Measurements from ENCODE around the gene APC.

DNA sequence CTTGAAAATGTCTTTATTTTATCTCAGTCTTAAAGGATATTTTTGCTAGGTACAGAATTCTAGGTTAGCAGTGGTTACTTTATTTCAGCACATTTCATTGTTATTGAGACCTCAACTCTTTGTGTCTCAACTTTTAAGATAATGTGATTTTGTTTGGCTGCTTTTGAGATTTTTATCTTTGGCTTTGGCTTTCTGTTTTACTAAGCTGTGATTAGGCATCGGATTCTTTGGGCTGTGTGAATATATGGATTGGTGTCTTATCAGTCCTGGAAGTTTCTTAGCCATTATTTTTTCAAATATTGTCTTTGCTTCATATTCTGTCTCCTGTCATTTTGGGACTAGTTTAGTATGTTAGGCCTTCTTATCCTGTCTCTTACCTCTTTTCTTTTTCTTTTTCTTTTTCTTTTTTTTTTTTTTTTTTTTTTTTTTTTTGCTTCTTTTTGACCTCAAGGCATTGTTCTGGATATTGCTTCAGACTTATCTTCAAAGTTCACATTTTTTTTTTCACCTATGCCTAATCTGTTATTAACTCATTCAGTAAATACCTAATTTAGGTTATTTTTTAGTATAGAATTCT lies 20.1 kb upstream of the APC start:
- TF ChIP-seq, protein P1, sequence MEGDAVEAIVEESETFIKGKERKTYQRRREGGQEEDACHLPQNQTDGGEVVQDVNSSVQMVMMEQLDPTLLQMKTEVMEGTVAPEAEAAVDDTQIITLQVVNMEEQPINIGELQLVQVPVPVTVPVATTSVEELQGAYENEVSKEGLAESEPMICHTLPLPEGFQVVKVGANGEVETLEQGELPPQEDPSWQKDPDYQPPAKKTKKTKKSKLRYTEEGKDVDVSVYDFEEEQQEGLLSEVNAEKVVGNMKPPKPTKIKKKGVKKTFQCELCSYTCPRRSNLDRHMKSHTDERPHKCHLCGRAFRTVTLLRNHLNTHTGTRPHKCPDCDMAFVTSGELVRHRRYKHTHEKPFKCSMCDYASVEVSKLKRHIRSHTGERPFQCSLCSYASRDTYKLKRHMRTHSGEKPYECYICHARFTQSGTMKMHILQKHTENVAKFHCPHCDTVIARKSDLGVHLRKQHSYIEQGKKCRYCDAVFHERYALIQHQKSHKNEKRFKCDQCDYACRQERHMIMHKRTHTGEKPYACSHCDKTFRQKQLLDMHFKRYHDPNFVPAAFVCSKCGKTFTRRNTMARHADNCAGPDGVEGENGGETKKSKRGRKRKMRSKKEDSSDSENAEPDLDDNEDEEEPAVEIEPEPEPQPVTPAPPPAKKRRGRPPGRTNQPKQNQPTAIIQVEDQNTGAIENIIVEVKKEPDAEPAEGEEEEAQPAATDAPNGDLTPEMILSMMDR (IDR thresholded peaks at IDR 0.05; ENCODE audit: extremely low read depth in 1 of 2, insufficient read depth in 1 of 2, low read depth in 1 of 2, low read length in 2 of 2) = no peak
- TF ChIP-seq POLR2A (IDR thresholded peaks at IDR 0.05; ENCODE audit: low read depth, low read length) (no peak), POLR2AphosphoS5 (IDR thresholded peaks at IDR 0.05; ENCODE audit: insufficient read depth, low read depth, low read length) (no peak), MAX (IDR thresholded peaks at IDR 0.05; ENCODE audit: insufficient read depth, insufficient read length) (no peak), EZH2 (IDR thresholded peaks at IDR 0.05; ENCODE audit: borderline replicate concordance, low read depth, low read length, severe bottlenecking) (no peak), FOS (IDR thresholded peaks at IDR 0.05; ENCODE audit: borderline replicate concordance, insufficient read depth, low read length) (no peak)

Data from endothelial cell of umbilical vein (primary cell).